ENCODE results near the gene UGT2B11. TPM values are rescaled to one million over a fixed set of nuclear protein-coding genes. Genes with fewer than 3 reads are reported as not detected.
"Not testable (repeated sequence)": the region's sequence is repeated elsewhere in the genome, so short reads cannot be mapped to it uniquely, and the experiment has no call there.

UGT2B11 gene
- total RNA-seq (2021; ENCODE audit: unreplicated experiment) (not detected), Bru-seq, nascent RNA (not detected), BruChase-seq, experiment 1, labeled RNA remaining after a 2-hour chase (not detected), BruChase-seq, experiment 2, labeled RNA remaining after a 6-hour chase (not detected)
- not detected for polyA plus RNA-seq (2012; ENCODE audit: insufficient read length)
- long read RNA-seq, result 0 reads

- Histone ChIP-seq H3K9me3 (ENCODE audit: control insufficient read depth, insufficient read depth, low read depth, low read length) (no peaks in the 10 kb centered on the region), H3K27ac (ENCODE audit: low read length) (no peak within 1 kb of the TSS), H3K4me3 (ENCODE audit: low read depth in 2 of 2, low read length in 2 of 2) (no peak within 1 kb of the TSS), H3K4me1 (ENCODE audit: control insufficient read depth, insufficient read depth, low read length) (no peaks in the 10 kb centered on the region), H3K36me3 (ENCODE audit: control insufficient read depth, insufficient read depth, low read length) (no peaks in the 10 kb centered on the region), H3K27me3 (ENCODE audit: control insufficient read depth, insufficient read depth, low read length) (no peaks in the 10 kb centered on the region)
- DNase-seq (ENCODE audit: low read depth, low spot score) (no peak), ATAC-seq (no peak)
- TF ChIP-seq SIN3A (IDR thresholded peaks at IDR 0.05; ENCODE audit: borderline replicate concordance, insufficient read depth, low read depth, low read length) (no peak), CTCF (IDR thresholded peaks at IDR 0.05) (no peak), TCF7L2 (IDR thresholded peaks at IDR 0.05; ENCODE audit: low read depth, low read length) (no peak), REST (IDR thresholded peaks at IDR 0.05; ENCODE audit: insufficient read depth in 1 of 2, low read depth in 2 of 2, low read length in 1 of 2) (no peak), POLR2AphosphoS5 (IDR thresholded peaks at IDR 0.05; ENCODE audit: low read depth, low read length) (no peak)
- BruUV-seq (replicated peaks), result no TSS peak
- ChIA-PET CTCF (no interaction called here), POLR2A (no interaction called here)
- intact Hi-C loops (cut with micrococcal nuclease; ENCODE audit: unreplicated experiment), result no loop called here
- in situ Hi-C loops (cut with HindIII; ENCODE audit: low pct_unique_long_range_greater_than_20kb, low sequenced_read_pairs), result no loop called here
Observed at GRCh38 chr4:69214716-69215115, at the start of gene UGT2B11. Gene UGT2B11, minus strand, starts transcription at chr4:69214748. Its CDS starts 26 bp downstream, at chr4:69214722.

- H3K4me3 ChIP-seq (ENCODE audit: low read depth in 2 of 2, low read length in 2 of 2); POLR2A ChIA-PET; BruUV-seq (replicated peaks); ATAC-seq; H3K4me1 ChIP-seq (ENCODE audit: control insufficient read depth, insufficient read depth, low read length); CTCF ChIA-PET; DNase-seq (ENCODE audit: low read depth, low spot score); H3K27me3 ChIP-seq (ENCODE audit: control insufficient read depth, insufficient read depth, low read length); H3K9me3 ChIP-seq (ENCODE audit: control insufficient read depth, insufficient read depth, low read depth, low read length); H3K36me3 ChIP-seq (ENCODE audit: control insufficient read depth, insufficient read depth, low read length); in situ Hi-C loops (cut with HindIII; ENCODE audit: low pct_unique_long_range_greater_than_20kb, low sequenced_read_pairs); H3K27ac ChIP-seq (ENCODE audit: low read length); intact Hi-C loops (cut with micrococcal nuclease; ENCODE audit: unreplicated experiment): not testable (repeated sequence)
Observed at GRCh38 chr4:69253147-69253772, 38.7 kb upstream of the UGT2B11 start.

GRCh38 chr4:69250884-69251283, 36.3 kb upstream of the UGT2B11 start:
- H3K27ac ChIP-seq (ENCODE audit: low read length); in situ Hi-C loops (cut with HindIII; ENCODE audit: low pct_unique_long_range_greater_than_20kb, low sequenced_read_pairs); H3K4me3 ChIP-seq (ENCODE audit: low read depth in 2 of 2, low read length in 2 of 2); CTCF ChIA-PET; H3K27me3 ChIP-seq (ENCODE audit: control insufficient read depth, insufficient read depth, low read length); ATAC-seq; intact Hi-C loops (cut with micrococcal nuclease; ENCODE audit: unreplicated experiment); DNase-seq (ENCODE audit: low read depth, low spot score); H3K36me3 ChIP-seq (ENCODE audit: control insufficient read depth, insufficient read depth, low read length); BruUV-seq (replicated peaks); POLR2A ChIA-PET; H3K4me1 ChIP-seq (ENCODE audit: control insufficient read depth, insufficient read depth, low read length); H3K9me3 ChIP-seq (ENCODE audit: control insufficient read depth, insufficient read depth, low read depth, low read length): not testable (repeated sequence)

- H3K36me3 ChIP-seq (ENCODE audit: control insufficient read depth, insufficient read depth, low read length); in situ Hi-C loops (cut with HindIII; ENCODE audit: low pct_unique_long_range_greater_than_20kb, low sequenced_read_pairs); BruUV-seq (replicated peaks); CTCF ChIA-PET; POLR2A ChIA-PET; intact Hi-C loops (cut with micrococcal nuclease; ENCODE audit: unreplicated experiment); H3K4me3 ChIP-seq (ENCODE audit: low read depth in 2 of 2, low read length in 2 of 2); H3K9me3 ChIP-seq (ENCODE audit: control insufficient read depth, insufficient read depth, low read depth, low read length); DNase-seq (ENCODE audit: low read depth, low spot score); H3K4me1 ChIP-seq (ENCODE audit: control insufficient read depth, insufficient read depth, low read length); ATAC-seq; H3K27ac ChIP-seq (ENCODE audit: low read length); H3K27me3 ChIP-seq (ENCODE audit: control insufficient read depth, insufficient read depth, low read length): not testable (repeated sequence)
Observed at GRCh38 chr4:69242562-69243240, 28.2 kb upstream of the UGT2B11 start.

GRCh38 chr4:69241746-69242145, 27.2 kb upstream of the UGT2B11 start:
- CTCF ChIA-PET; POLR2A ChIA-PET; H3K27ac ChIP-seq (ENCODE audit: low read length); ATAC-seq; H3K36me3 ChIP-seq (ENCODE audit: control insufficient read depth, insufficient read depth, low read length); DNase-seq (ENCODE audit: low read depth, low spot score); in situ Hi-C loops (cut with HindIII; ENCODE audit: low pct_unique_long_range_greater_than_20kb, low sequenced_read_pairs); H3K27me3 ChIP-seq (ENCODE audit: control insufficient read depth, insufficient read depth, low read length); H3K4me1 ChIP-seq (ENCODE audit: control insufficient read depth, insufficient read depth, low read length); H3K9me3 ChIP-seq (ENCODE audit: control insufficient read depth, insufficient read depth, low read depth, low read length); intact Hi-C loops (cut with micrococcal nuclease; ENCODE audit: unreplicated experiment); BruUV-seq (replicated peaks); H3K4me3 ChIP-seq (ENCODE audit: low read depth in 2 of 2, low read length in 2 of 2): not testable (repeated sequence)
